Lower lobe of right lung (tissue), 2 donors: Measurements from ENCODE around the gene CEP112. TPM values are rescaled to one million over a fixed set of nuclear protein-coding genes. Genes with fewer than 3 reads are reported as not detected.

Source experiments
- ATAC-seq, 2 donors: fragments of 200-7000 bp; cut with Tn5 transposase; one replicate each; pipeline ENCODE4 v1.9.1; 2020 to 2022; ENCODE audit warnings: mild to moderate bottlenecking in 2 of 2, moderate library complexity in 2 of 2
- DNase-seq: peaks from one replicate; pipeline ENCODE4 v3.0.0-alpha.2; 2020
- H3K27ac ChIP-seq: fragments of 200-600 bp; one replicate; pipeline ENCODE4 v1.8.0; 2022
- H3K27me3 ChIP-seq: fragments of 200-600 bp; one replicate; pipeline ENCODE4 v1.8.0; 2022; ENCODE audit warnings: low read depth
- H3K36me3 ChIP-seq: fragments of 200-600 bp; one replicate; pipeline ENCODE4 v1.8.0; 2022; ENCODE audit warnings: mild to moderate bottlenecking
- H3K4me1 ChIP-seq: fragments of 200-600 bp; one replicate; pipeline ENCODE4 v1.8.0; 2022
- H3K4me3 ChIP-seq: fragments of 200-600 bp; one replicate; pipeline ENCODE4 v1.8.0; 2022; ENCODE audit warnings: mild to moderate bottlenecking
- H3K9me3 ChIP-seq: fragments of 200-600 bp; one replicate; pipeline ENCODE4 v1.8.0; 2022
- CTCF ChIP-seq: fragments of 200-600 bp; IDR thresholded peaks from one replicate; pipeline ENCODE4 v1.8.0; 2022; ENCODE audit warnings: antibody characterized with exemption, mild to moderate bottlenecking
- intact Hi-C: fragments of 100-400 bp; cut with DNase I; formaldehyde crosslinking; loops from one replicate; pipeline ENCODE4 v1.11.0; 2022
- total RNA-seq: library from RNA; stranded (reverse); fragmentation: NEBNext Ultra II Directional; extraction: Animal tissue kit (Norgen Biotek cat#: 25700); gene quantifications from one replicate; pipeline ENCODE4 v1.2.1, GENCODE V29; 2021
- donor health status: DM: no; HTN: yes; CAD: no; lungs with severe emphysema.

CEP112 gene
- total RNA-seq, 1 donor from 2014 or later: 30.1 TPM

DNA sequence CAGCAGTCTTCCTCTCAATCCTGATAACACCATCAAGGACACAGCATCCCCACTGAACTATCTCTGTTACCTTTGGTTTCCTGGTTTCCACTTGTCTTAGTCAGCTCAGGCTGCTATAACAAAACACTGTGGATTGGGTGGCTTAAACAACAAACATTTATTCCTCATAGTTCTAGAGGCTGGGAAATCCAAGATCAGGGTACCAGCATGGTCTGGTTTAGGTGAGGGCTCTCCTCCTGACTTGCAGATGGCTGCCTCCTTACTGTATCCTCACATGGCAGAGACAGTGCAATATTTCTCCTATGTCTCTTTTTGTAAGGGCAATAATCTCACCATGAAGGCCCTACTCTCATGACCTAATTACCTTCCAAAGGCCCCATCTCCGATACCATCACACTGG, 527.2 kb downstream of the CEP112 start:
- no peaks in the 10 kb centered on the region for H3K9me3 ChIP-seq
- no peaks in the 10 kb centered on the region for H3K4me1 ChIP-seq
- ATAC-seq (no peak), DNase-seq (no peak)
- no peak for TF ChIP-seq CTCF
- H3K4me3 ChIP-seq: no peak overlapping the region
- no peak overlapping the region for H3K27ac ChIP-seq
- no peaks in the 10 kb centered on the region for H3K27me3 ChIP-seq
- intact Hi-C loops: no loop called here
- no peaks in the 10 kb centered on the region for H3K36me3 ChIP-seq

- H3K4me3 ChIP-seq: no peak overlapping the region
- DNase-seq: no peak
- H3K27me3 ChIP-seq: no peaks in the 10 kb centered on the region
- H3K4me1 ChIP-seq: no peaks in the 10 kb centered on the region
- no peaks in the 10 kb centered on the region for H3K9me3 ChIP-seq
- ATAC-seq: no peak
- no peaks in the 10 kb centered on the region for H3K36me3 ChIP-seq
- H3K27ac ChIP-seq: no peak overlapping the region
- intact Hi-C loops: no loop called here
- no peak for TF ChIP-seq CTCF
These were observed 527.7 kb downstream of the CEP112 start for GRCh38 chr17:65664266-65664665.

GRCh38 chr17:65662196-65662595, 529.7 kb downstream of the CEP112 start:
- H3K27ac ChIP-seq: no peak overlapping the region
- intact Hi-C loops: no loop called here
- H3K4me3 ChIP-seq: no peak overlapping the region
- no peak for TF ChIP-seq CTCF
- no peaks in the 10 kb centered on the region for H3K9me3 ChIP-seq
- no peaks in the 10 kb centered on the region for H3K4me1 ChIP-seq
- ATAC-seq: no peak
- H3K27me3 ChIP-seq: no peaks in the 10 kb centered on the region
- no peak for DNase-seq
- H3K36me3 ChIP-seq: no peaks in the 10 kb centered on the region

DNA sequence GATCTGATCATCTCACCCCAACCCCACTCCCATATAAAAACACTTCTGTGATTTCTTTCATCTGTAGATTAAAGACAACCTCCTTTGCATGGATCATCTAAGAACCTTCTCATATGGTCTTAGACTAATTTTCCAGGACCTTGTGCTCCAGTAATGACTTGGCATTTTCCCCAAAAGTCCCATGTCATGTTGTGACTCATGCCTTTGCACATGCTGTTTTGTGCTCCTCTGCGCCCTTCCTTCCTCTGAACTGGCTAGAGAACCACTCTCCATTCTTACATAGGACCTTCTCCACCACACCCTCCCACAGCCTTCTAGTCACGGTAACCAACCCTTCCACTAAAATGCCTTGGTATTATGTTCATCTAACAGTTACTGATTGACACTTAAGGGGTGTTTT, 531.0 kb downstream of the CEP112 start:
- no peak for ATAC-seq
- no peaks in the 10 kb centered on the region for H3K4me1 ChIP-seq

GRCh38 chr17:65660078-65660477, 531.9 kb downstream of the CEP112 start:
- ATAC-seq: no peak
- intact Hi-C loops: no loop called here

More for the DNA sequence above, 531.0 kb downstream of the CEP112 start:
- no peaks in the 10 kb centered on the region for H3K9me3 ChIP-seq
- no peak overlapping the region for H3K27ac ChIP-seq
- no peak for DNase-seq
- H3K36me3 ChIP-seq: no peaks in the 10 kb centered on the region
- no peak overlapping the region for H3K4me3 ChIP-seq
- H3K27me3 ChIP-seq: no peaks in the 10 kb centered on the region
- TF ChIP-seq CTCF: no peak
- intact Hi-C loops: no loop called here

More at GRCh38 chr17:65660078-65660477, 531.9 kb downstream of the CEP112 start:
- Histone ChIP-seq H3K4me1 (no peaks in the 10 kb centered on the region), H3K36me3 (no peaks in the 10 kb centered on the region), H3K4me3 (no peak overlapping the region), H3K27me3 (no peaks in the 10 kb centered on the region), H3K9me3 (no peaks in the 10 kb centered on the region), H3K27ac (no peak overlapping the region)
- no peak for DNase-seq
- TF ChIP-seq CTCF: no peak
